NT2/D1 (cell line): ENCODE data around the gene CARS2.
"Not testable (repeated sequence)": the region's sequence is repeated elsewhere in the genome, so short reads cannot be mapped to it uniquely, and the experiment has no call there.

Experiments
- DNase-seq: peaks from one replicate; pipeline ENCODE4 v3.0.0-alpha.2; 2011; ENCODE audit warnings: low read depth, low spot score
- H3K27me3 ChIP-seq: 2 replicates; pipeline ENCODE4 v1.6.0; 2011; ENCODE audit warnings: mild to moderate bottlenecking; ENCODE audit not compliant: insufficient read length, insufficient read depth
- H3K36me3 ChIP-seq: 2 replicates; pipeline ENCODE4 v1.6.1; 2011; ENCODE audit warnings: mild to moderate bottlenecking, low read length, mixed read lengths; ENCODE audit not compliant: insufficient read depth, insufficient read length
- H3K4me1 ChIP-seq: 2 replicates; pipeline ENCODE4 v1.5.1; 2011; ENCODE audit not compliant: insufficient read depth, insufficient read length
- H3K4me3 ChIP-seq: 2 replicates; pipeline ENCODE4 v1.5.1; 2011; ENCODE audit warnings: low read depth; ENCODE audit not compliant: insufficient read length
- H3K9ac ChIP-seq: 2 replicates; pipeline ENCODE4 v1.6.0; 2011; ENCODE audit warnings: low read depth; ENCODE audit not compliant: insufficient read length
- H3K9me3 ChIP-seq: 2 replicates; pipeline ENCODE4 v1.5.1; 2011; ENCODE audit warnings: mild to moderate bottlenecking, low read length; ENCODE audit not compliant: insufficient read depth
- SUZ12 ChIP-seq: IDR thresholded peaks from 2 replicates; pipeline ENCODE4 v1.6.1; 2011; ENCODE audit not compliant: insufficient read length, insufficient read depth; ENCODE audit errors: extremely low read depth
- YY1 ChIP-seq: IDR thresholded peaks from 2 replicates; pipeline ENCODE4 v1.6.1; 2011; ENCODE audit not compliant: insufficient read length, insufficient read depth
- ZNF274 ChIP-seq: IDR thresholded peaks from 2 replicates; pipeline ENCODE4 v1.6.1; 2011; ENCODE audit warnings: mild to moderate bottlenecking, low read depth, low read length

The CARS2 gene

GRCh38 chr13:110635405-110636002 is 70.4 kb downstream of the CARS2 start:
- Histone ChIP-seq H3K36me3 (peaks cover 73% of the 10 kb centered on the region), H3K4me1 (peaks cover 4% of the 10 kb centered on the region), H3K9me3 (no peaks in the 10 kb centered on the region), H3K9ac (no peak overlapping the region), H3K27me3 (no peaks in the 10 kb centered on the region), H3K4me3 (no peak overlapping the region)
- no peak for TF ChIP-seq YY1
- TF ChIP-seq SUZ12 = no peak
- no peak for TF ChIP-seq ZNF274
- DNase-seq = no peak

- H3K4me3 ChIP-seq = no peak overlapping the region
- no peak for TF ChIP-seq SUZ12
- TF ChIP-seq ZNF274 = no peak
- TF ChIP-seq YY1 = no peak
- no peak for DNase-seq
- H3K27me3 ChIP-seq = no peaks in the 10 kb centered on the region
- no peak overlapping the region for H3K9ac ChIP-seq
- H3K9me3 ChIP-seq = no peaks in the 10 kb centered on the region
- H3K4me1 ChIP-seq = peaks cover 4% of the 10 kb centered on the region
- H3K36me3 ChIP-seq = peaks cover 70% of the 10 kb centered on the region
Observed at GRCh38 chr13:110634558-110634957, 71.4 kb downstream of the CARS2 start.

GRCh38 chr13:110633776-110634175 is 72.1 kb downstream of the CARS2 start:
- peaks cover 4% of the 10 kb centered on the region for H3K4me1 ChIP-seq
- H3K36me3 ChIP-seq = peaks cover 69% of the 10 kb centered on the region
- TF ChIP-seq SUZ12 (no peak), YY1 (no peak), ZNF274 (no peak)
- no peak overlapping the region for H3K4me3 ChIP-seq
- no peaks in the 10 kb centered on the region for H3K9me3 ChIP-seq
- H3K27me3 ChIP-seq = no peaks in the 10 kb centered on the region
- H3K9ac ChIP-seq = no peak overlapping the region
- DNase-seq = no peak

- not testable (repeated sequence) for H3K9me3 ChIP-seq, H3K27me3 ChIP-seq, DNase-seq, H3K9ac ChIP-seq, H3K4me3 ChIP-seq, H3K4me1 ChIP-seq
- peaks cover 69% of the 10 kb centered on the region for H3K36me3 ChIP-seq
Observed at GRCh38 chr13:110632255-110632654, 73.7 kb downstream of the CARS2 start.

GRCh38 chr13:110630566-110631119 is 75.3 kb downstream of the CARS2 start:
- Histone ChIP-seq H3K36me3 (peaks cover 60% of the 10 kb centered on the region), H3K4me3 (no peak overlapping the region), H3K9me3 (no peaks in the 10 kb centered on the region), H3K9ac (no peak overlapping the region), H3K4me1 (peaks cover 5% of the 10 kb centered on the region), H3K27me3 (no peaks in the 10 kb centered on the region)
- no peak for DNase-seq
- TF ChIP-seq ZNF274 (no peak), YY1 (no peak), SUZ12 (no peak)

- Histone ChIP-seq H3K9me3 (no peaks in the 10 kb centered on the region), H3K9ac (no peak overlapping the region), H3K4me1 (peaks cover 5% of the 10 kb centered on the region), H3K4me3 (no peak overlapping the region), H3K27me3 (no peaks in the 10 kb centered on the region), H3K36me3 (peaks cover 58% of the 10 kb centered on the region)
- DNase-seq = no peak
- no peak for TF ChIP-seq ZNF274
- no peak for TF ChIP-seq YY1
- TF ChIP-seq SUZ12 = no peak
Observed at GRCh38 chr13:110629735-110630134, 76.2 kb downstream of the CARS2 start.

- H3K4me3 ChIP-seq = no peak overlapping the region
- no peak for TF ChIP-seq ZNF274
- TF ChIP-seq YY1 = no peak
- no peak for TF ChIP-seq SUZ12
- no peak overlapping the region for H3K9ac ChIP-seq
- H3K4me1 ChIP-seq = peaks cover 2% of the 10 kb centered on the region
- peaks cover 57% of the 10 kb centered on the region for H3K36me3 ChIP-seq
- no peak for DNase-seq
- no peaks in the 10 kb centered on the region for H3K27me3 ChIP-seq
- no peaks in the 10 kb centered on the region for H3K9me3 ChIP-seq
Observed at GRCh38 chr13:110628952-110629701, 76.8 kb downstream of the CARS2 start.
